SU-DHL-6 (cell line): ENCODE data around the gene DUSP14.

Source experiments
- CTCF ChIP-seq: fragments of 200-600 bp; sonication (generic); IDR thresholded peaks from one replicate; pipeline ENCODE4 v1.5.1; 2017; ENCODE audit warnings: antibody characterized with exemption, mild to moderate bottlenecking, low read length, moderate library complexity; ENCODE audit not compliant: insufficient read depth, poor library complexity, severe bottlenecking
- EZH2phosphoT487 ChIP-seq: fragments of 200-600 bp; sonication (generic), shearing (Covaris generic); conservative IDR thresholded peaks from 2 replicates; pipeline ENCODE4 v1.6.1; 2018; ENCODE audit warnings: mild to moderate bottlenecking, antibody characterized with exemption, low read length, moderate library complexity, mixed read lengths

- TF ChIP-seq CTCF (no peak), EZH2phosphoT487 (no peak)
These were observed 10.7 kb downstream of the DUSP14 start for GRCh38 chr17:37500378-37500777.
